ENCODE data around the gene ADCY5.

The ADCY5 gene

GRCh38 chr3:123296261-123296660, 152.6 kb downstream of the ADCY5 start:
- no peak for DNase-seq

- no peak for DNase-seq
These were observed 153.0 kb downstream of the ADCY5 start for GRCh38 chr3:123295901-123296250.

- DNase-seq: no peak
These were observed 153.6 kb downstream of the ADCY5 start for GRCh38 chr3:123295171-123295900.

DNA sequence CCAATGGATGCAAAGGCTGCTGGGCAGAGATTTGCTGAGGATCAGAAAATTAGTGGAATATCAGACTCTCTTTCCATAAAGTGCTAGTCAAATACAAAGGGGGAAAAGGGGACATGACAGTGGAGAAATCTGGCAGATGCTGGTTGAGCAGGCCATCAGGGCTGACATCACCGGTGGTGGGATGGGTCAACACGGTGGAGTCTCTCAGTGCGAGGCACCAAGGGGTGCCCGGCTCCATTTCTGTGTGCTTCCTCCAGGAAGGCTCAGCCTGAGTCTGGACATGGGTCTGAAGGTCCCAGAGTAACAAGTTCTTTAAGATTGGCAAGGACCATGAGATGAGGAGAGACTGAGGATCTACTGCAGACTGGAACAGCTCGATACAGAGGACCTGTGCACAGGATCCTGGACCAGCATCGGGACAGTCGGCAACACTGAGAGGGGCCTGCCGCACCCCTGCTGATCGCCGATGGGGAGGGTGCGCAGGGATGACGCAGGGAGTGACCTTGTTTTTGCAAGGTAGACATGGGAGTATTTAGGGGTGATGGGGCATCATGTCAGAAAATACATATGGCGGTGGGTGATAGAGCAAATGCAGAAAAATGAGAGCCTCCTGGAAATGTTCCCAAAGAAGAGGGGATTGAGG, 154.5 kb downstream of the ADCY5 start:
- DNase-seq: no peak

DNA sequence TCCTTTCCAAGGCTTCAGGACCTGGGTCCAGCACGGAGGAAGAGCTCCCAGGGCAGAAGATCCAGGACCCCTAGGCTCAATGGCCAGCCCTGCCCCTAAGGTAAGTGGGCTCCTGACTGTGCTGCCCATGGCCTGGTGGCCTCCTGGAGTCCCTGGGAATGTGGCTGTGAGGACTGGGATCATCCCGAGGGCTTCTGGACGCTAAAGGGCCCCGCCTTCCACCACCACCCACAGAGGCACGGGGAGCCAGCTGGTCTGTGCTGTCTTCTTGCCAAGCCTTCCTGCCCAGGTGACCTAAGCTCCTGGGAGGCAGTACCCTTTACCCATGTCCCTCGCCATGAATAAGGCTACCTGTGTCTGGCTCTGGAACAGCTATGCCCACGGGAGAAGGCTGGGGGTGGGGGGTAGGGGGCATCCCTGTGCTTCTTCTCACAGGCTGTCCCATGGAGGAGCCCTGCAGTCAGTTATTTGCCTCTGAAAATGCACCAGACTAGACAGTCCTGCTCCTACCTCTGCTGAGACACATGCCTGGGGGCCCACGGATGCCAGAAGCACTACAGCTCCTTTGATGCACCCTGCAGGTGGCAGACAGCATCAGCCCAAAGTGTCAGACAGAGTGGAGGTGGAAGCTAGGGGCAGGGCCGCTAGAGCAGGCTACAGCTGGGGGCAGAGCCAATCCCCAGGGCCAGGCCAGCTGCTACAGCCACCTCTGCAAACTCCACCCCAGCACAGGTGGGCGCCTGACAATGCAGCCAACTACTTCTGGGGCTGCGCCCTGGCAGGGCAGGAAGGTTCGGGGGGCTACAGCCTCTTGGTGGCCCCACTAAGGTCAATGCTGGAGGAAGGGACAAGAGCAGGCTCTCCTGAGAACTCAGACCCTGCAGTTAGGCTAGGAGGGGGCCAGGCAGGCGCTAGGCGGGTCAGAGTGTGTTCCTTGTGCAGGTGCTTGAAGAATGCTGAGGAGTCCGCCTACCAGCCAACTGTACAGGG, 156.3 kb downstream of the ADCY5 start:
- DNase-seq: no peak

DNA sequence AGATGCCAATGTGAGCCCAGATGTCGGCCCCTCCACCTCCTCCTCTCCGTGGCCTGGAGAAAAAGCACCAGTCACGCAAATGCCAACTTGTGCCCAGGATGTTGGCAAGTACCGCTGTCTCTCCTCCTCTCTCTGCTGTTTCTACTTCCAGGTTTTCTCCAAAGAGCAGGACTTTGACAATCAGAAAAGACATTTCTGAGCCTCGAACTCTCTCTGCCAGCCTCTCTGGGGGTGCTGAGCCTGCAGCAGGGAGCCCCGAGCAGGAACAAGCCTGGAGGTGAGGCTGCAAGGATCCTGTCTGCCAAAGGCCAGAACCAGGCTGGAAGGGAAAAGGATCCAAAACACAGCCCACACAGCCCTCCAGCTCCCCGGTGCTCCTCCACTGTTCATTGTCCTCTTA, 157.5 kb downstream of the ADCY5 start:
- DNase-seq: no peak

DNA sequence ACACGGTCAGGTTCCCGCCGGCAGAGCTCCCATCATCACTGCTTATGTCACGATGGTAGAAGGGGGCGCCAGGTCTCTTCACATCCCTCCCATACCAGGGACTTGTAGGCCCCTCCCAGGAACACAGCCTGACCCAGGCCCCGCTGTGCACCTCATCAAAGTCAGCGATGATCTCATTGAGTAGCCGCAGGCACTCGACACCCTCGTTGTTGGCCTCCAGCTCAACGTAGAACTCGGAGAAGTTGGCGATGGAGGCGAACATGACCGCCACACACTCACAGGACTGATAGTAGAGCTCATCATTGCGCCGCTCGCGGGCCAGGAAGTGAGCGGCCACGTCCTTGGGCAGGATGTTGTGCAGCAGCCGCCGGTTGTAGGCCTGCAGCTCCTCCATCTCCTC, 157.9 kb downstream of the ADCY5 start:
- peak; percentile 22 for DNase-seq

- no peak for DNase-seq
These were observed 158.6 kb downstream of the ADCY5 start for GRCh38 chr3:123290107-123290930.

DNA sequence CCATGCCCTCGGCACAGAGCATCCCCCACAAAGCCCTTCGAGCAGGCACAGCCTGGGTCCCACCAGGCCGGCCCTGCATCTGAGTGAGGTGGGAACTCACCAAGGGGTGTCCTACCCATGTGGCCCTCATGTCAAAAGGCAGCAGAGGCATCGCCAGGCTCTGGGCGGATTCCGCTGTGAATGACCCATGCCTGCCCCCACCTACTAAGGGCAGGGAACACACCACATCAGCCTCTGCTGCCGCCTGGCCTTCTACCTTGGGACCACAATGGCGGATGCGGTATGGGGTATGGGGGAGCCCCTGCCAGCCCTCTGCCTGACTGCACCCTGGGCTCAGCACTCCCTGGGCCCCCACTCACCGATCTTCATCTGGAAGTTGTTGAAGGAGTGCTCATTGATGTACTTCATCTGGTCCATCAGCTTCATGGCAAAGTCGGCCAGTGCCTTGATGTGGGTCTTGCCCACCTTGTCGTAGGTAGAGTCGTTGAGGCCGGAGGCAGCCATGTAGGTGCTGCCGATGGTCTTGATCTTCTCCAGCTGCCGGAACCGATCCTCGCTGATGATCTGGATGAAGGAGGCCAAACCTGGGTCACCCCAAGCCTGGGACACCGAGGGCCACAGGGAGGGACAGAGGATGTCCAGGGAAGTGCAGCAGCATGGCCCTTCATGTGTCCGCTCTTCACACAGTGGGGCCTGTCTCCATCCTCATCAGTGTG, 159.3 kb downstream of the ADCY5 start:
- no peak for DNase-seq

- DNase-seq: no peak
These were observed 161.0 kb downstream of the ADCY5 start for GRCh38 chr3:123287962-123288302.

GRCh38 chr3:123287051-123287961, 161.6 kb downstream of the ADCY5 start:
- peak; percentile 26 for DNase-seq

DNA sequence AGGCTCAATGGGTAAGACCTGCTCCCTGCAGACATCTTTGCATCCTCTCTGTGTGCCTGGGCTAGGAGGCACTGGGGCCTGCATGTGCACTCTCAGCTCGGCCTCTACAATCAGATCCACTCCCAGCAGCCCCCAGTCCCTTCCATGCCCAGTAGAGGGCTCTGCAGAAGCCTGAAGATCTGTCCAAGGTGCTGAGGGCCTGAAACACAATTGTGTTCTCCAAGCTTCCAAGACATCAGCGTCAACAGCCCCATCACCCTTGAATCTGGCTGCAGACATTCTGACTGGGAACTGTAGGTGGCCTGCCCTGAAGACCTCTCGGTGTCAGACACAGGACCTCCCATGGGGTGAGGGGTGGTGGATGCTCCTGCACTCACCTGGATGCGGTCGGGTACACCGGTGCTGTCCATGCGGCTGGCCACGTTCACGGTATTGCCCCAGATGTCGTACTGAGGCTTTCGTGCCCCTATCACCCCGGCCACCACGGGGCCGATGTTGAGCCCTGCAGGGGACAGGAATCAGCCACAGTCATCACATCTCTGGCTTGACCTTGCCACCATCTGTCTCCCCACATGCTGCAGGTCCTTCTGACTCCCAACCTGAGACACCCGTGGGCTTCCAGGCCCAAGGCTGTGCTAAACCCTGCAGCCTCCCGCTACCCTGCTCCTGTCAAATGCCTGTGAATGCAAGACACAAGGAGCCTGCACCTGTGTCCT, 162.4 kb downstream of the ADCY5 start:
- DNase-seq: no peak

DNA sequence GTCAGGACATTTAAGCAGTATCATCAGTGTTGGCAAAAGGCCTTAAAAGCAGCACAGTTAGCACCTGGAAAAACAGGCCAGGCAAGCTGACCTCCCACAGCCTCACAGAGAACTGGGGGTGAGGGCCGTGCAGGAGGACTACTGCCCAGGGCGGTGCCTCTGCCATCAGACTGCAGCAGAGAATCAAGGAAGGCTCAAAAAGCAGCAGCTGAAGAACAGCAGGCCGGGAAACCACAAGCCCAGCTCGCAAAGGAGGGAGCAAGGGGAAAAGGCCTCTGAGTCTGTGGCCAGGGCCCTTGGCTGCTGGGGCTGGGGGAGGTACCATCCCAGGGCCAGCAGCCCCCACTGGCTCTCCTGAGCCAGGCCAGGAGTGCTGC, 163.0 kb downstream of the ADCY5 start:
- DNase-seq: no peak

DNA sequence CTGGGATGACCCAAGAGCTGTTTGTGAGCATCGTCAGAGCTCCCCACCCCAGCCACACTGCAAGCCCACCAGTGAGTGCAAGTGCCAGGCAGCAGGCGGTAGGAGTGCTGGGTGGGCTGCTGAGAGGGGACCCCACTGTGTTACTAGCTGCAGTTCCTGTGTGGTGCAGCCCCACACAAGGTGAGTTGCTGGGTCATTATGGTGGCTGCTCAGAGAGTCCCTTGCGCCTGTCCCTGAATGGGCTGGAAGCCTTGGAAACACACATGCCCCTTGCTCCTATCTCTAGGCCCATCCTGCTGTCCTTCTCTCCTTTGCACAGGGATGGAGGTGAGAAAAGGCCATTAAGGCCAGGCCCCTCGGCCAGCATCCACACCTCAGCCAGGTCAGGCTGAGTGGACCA, 163.4 kb downstream of the ADCY5 start:
- no peak for DNase-seq

DNA sequence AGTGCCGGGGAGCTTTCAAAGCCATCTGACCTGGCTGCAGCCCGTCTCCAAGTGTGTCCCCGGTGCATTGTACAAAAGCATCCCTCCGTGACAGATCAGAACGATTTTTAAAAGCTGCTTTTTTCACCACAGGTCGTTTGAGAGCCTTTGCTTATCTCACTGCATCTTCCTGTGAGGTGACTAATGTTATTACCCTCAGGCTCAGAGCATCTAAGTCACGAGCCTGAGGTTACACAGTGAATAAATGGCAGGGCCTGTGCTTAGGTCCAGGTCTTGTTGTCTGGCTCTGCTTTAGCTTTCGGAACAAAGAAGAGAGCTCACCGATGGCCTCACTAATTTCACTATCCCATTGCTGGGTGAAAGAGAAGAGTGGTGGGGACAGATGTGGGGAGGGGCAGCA, 163.8 kb downstream of the ADCY5 start:
- DNase-seq: no peak

DNA sequence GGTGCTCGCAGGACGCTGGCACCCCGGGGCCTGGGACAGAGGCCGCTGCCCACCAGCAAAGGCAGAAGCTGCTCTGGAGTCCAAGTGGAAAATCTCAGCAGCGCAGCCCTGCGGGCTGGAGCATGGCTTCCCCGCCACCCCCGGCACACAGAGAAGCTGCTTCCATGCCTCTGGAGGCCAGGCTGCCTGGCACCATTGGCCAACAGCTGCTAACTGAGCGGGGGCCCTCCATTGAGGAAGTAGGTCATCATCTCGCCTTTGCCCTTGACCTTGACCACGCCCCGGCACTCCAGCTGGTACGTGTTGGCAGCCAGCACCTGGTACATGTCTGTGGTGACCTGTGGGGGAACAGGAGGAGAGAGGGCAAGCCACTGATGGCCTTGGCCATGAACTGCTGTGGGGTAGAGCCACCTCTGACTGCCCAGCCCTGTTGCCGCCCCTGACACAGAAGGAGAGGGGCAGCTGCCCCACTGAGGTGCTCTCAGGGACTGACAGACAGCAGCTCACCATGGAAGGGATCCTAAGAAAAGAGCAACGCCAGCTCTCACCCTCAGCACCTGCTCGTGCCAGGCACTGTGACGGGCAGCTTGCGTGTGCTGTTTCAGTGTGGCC, 164.4 kb downstream of the ADCY5 start:
- DNase-seq: no peak

GRCh38 chr3:123283657-123284398, 165.1 kb downstream of the ADCY5 start:
- DNase-seq: no peak

DNA sequence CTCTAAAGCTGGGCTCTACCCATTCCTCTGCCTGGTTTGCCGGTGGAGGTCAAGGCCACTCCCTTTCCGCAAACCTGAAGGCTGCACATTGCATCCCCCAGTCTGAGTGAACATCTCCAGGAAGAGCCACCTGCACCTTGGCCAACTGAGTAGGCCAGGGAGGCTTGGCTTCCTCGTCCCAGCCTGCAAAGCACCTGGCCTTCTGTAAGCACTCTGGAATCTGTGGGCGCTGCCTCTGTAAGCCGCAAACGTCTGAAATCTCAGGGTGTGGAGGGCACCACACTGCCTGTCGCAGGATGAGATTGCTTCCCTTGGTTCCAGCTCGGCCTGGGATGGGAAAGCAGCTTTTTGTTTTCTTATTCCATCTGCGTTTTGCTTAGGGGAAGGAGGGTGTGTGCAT, 165.8 kb downstream of the ADCY5 start:
- no peak for DNase-seq

DNA sequence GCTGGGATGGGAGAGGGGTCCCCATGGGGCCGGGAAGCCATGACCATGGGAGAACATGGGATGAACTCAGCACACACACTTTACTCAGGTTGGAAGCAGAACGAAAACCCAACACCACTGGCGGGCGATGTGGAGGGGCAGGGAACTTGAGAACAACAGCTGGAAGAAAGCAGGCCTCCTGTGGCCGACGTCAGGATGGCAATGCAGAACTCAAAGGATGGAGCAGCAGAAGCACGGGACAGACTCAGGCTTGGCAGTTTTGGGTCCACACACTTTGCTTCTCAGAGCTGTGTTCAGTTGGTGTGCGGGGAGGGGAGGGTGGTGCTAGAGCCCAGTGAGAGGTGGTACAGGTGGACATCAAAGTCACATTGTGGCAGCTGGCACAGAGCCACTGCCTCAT, 166.4 kb downstream of the ADCY5 start:
- no peak for DNase-seq
